EH (cell line): ENCODE results near the gene PWWP3B.
"Not testable (repeated sequence)": the region's sequence is repeated elsewhere in the genome, so short reads cannot be mapped to it uniquely, and the experiment has no call there.

Source experiments
- DNase-seq: peaks from one replicate; pipeline ENCODE4 v3.0.0-alpha.2; 2015; ENCODE audit warnings: low read depth

Gene PWWP3B

DNA sequence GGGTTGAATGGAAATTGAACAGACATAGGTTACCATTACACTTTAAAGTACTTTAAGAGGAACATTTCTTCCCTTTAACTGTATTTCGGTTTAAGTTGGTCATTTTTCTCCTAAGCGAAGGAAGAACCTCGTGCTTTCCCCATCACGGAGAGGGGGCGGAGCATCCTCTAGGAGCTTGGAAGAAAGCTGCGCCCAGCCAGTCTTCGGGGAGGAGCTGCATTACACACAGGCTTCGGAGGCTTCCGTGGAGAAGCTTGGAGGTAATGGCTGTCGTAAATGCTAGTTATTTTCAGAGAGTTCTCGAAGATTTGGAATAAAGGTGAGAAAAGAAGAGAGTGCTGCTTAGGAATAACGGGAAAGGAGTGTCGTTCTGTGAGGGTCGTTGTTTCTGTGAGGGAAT lies at the start of gene PWWP3B:
TSS of gene PWWP3B (plus strand) at position 199 of the 400 bp plus-strand sequence. CDS start 37,128 bp downstream, outside the sequence.
- no peak for DNase-seq

GRCh38 chrX:106139048-106139447 lies 29.1 kb upstream of the PWWP3B start:
- no peak for DNase-seq

- no peak for DNase-seq
Measured at GRCh38 chrX:106144755-106145639, 23.1 kb upstream of the PWWP3B start.

- DNase-seq = no peak
Measured at GRCh38 chrX:106150701-106151100, 17.4 kb upstream of the PWWP3B start.

DNA sequence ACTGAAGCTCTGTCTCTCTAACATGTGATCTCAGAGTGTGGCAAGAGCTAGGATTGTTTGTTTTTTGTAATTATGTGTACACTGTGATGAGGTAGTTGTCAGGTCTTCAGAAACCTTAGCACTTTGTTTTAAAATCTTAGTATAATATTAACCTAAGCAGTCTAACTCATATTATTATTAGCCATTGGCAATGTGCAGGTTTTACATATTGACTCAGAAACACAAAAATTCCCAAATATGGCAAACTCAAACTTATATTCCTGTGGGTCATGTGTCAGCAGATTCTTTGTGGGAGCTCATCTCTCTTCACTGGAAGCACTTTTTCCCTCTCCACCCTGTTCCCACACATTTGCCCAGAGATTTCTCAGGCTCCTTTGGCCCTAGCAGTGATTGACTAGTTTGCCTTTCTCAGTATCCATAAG lies 8.2 kb upstream of the PWWP3B start:
- no peak for DNase-seq

- no peak for DNase-seq
Measured at GRCh38 chrX:106170318-106170717, 2.2 kb downstream of the PWWP3B start.

- DNase-seq = no peak
Measured at GRCh38 chrX:106171293-106171820, 3.3 kb downstream of the PWWP3B start.

DNA sequence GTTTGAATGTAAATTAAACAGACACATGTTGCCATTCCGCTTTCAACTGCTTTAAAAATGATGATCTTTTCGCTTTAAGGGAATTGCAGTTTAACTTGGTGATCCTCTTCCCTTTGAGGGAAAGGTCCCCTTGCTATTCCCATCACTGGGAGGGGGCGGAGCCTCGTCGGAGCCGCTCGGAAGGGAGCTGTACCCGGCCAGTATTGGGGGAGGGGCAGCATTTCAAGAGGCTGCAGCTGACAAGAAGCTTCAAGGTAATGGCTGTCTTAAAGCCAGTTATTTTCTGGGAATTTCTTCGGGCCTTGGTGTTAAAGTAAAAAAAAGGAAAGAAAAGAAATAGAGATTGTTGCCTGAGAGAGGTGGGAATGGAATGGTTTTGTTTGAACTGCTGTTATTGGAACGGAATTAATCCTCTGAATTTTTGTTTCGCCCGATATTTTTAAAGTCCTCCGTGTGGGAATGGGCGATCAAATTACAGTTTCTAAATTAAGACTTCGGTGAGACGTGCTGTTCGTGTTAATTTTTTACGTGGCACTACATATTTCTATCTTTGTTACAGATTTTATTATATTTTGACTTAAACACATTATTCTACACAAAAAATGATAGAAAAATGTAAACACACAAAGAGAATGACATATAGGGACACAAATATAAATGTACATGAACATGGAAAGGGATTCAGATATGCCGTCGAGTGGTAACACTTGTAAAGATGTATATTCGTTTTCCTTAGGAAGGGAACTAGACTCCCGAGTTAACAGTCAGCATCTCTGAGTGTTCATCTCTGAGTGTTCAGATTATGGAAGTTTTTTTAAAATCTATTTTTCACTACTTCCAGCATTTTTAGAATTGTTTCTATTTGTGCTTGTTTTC lies 9.2 kb downstream of the PWWP3B start:
- DNase-seq = no peak

DNA sequence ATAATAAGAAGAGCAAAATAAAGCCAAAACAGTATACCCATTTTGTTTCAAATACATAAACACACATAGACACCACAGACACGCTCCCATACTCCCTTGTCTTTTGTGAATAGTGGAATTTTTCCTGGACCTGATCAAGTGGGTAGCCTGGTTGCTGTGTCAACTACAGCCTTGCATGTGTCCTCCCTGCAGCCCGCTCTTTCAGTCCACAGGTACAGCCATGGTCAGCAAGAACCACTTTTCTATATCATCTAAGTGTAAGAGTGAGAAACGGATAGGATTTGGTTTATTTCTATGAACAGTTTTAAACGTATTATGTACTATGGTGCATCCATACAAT lies 9.8 kb downstream of the PWWP3B start:
- no peak for DNase-seq

DNA sequence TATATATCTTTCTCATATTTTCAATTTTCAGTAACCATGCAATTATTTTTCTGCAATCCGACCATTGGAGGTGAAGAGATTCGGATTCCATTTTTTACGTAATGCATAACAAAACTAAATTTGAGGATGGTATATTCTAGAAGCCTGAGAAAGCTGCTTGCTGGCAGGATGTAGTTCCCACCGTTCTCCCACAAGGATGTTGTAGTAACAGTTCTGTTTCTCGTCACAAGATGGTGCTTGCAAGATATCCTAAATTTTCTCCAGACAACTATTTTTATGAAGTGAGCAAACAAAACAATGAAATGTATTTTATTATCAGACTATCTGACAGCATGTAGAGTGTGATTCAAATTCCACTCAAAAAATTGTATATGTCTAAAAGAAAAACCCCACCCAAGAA lies 10.7 kb downstream of the PWWP3B start:
- DNase-seq = no peak

- not testable (repeated sequence) for DNase-seq
Measured at GRCh38 chrX:106183685-106184084, 15.6 kb downstream of the PWWP3B start.

GRCh38 chrX:106201502-106202178 lies 33.5 kb downstream of the PWWP3B start:
- no peak for DNase-seq

- no peak for DNase-seq
Measured at GRCh38 chrX:106203315-106203714, 35.2 kb downstream of the PWWP3B start.

- DNase-seq = no peak
Measured at GRCh38 chrX:106208154-106208553, 40.0 kb downstream of the PWWP3B start.
